Rectal smooth muscle tissue (tissue), 1 donor: ENCODE data around the gene KRTAP4-6.

ENCODE experiments used
- H3K27ac ChIP-seq: one replicate; pipeline ENCODE4 v1.7.0; 2013; ENCODE audit warnings: low read depth, low read length, inconsistent platforms
- H3K27me3 ChIP-seq: one replicate; pipeline ENCODE4 v1.7.0; 2013; ENCODE audit warnings: low read length; ENCODE audit not compliant: control insufficient read depth, insufficient read depth
- H3K36me3 ChIP-seq: one replicate; pipeline ENCODE4 v1.7.0; 2013; ENCODE audit warnings: low read length; ENCODE audit not compliant: control insufficient read depth, insufficient read depth
- H3K4me1 ChIP-seq: one replicate; pipeline ENCODE4 v1.7.0; 2013; ENCODE audit warnings: low read length; ENCODE audit not compliant: control insufficient read depth, insufficient read depth
- H3K4me3 ChIP-seq: one replicate; pipeline ENCODE4 v1.7.0; 2013; ENCODE audit warnings: low read length
- H3K9ac ChIP-seq: one replicate; pipeline ENCODE4 v1.7.0; 2013; ENCODE audit warnings: low read length

Gene KRTAP4-6

DNA sequence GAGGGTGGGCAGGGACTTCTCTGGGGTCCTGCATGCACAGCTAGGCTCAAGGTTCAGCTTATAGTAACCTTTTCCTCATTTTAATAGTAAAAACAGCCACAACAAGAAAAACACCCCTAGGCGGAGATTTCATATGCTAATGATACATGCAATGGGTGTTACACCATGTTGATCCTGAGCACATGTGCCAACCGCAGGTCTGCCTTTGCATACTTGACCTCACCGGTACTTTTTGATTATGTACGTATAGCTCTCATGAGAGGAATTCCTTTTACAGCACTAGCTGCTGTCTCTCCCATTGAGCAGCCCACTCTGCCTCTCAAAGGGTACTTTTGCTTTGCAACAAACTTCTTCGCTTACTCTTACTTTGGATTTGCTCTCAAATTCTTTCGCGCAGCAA, 44.3 kb downstream of the KRTAP4-6 start:
- Histone ChIP-seq H3K4me3 (no peak overlapping the region), H3K9ac (no peak overlapping the region), H3K4me1 (no peaks in the 10 kb centered on the region), H3K36me3 (no peaks in the 10 kb centered on the region), H3K27ac (no peak overlapping the region), H3K27me3 (no peaks in the 10 kb centered on the region)
